SK-N-SH treated with all-trans-retinoic acid at 6 μM for 48 hours (cell line): ENCODE measurements around the gene CBX5.
"Not testable (repeated sequence)": the region's sequence is repeated elsewhere in the genome, so short reads cannot be mapped to it uniquely, and the experiment has no call there.

ENCODE experiments used
- ATAC-seq: fragments of 200-7000 bp; cut with Tn5 transposase; 3 replicates; pipeline ENCODE4 v1.9.1; 2020; ENCODE audit warnings: mild to moderate bottlenecking, moderate library complexity
- CREB5 ChIP-seq: fragments of 250-450 bp; sonication (Bioruptor Pico); IDR thresholded peaks from 2 replicates; pipeline ENCODE4 v1.5.1; 2020; ENCODE audit warnings: low read depth, mild to moderate bottlenecking, moderate library complexity
- CSDC2 ChIP-seq: fragments of 250-450 bp; sonication (Bioruptor Pico); IDR thresholded peaks from 2 replicates; pipeline ENCODE4 v1.5.0; 2020; ENCODE audit warnings: mild to moderate bottlenecking, moderate library complexity
- CSRNP3 ChIP-seq: fragments of 250-450 bp; sonication (Bioruptor Pico); IDR thresholded peaks from 2 replicates; pipeline ENCODE4 v1.5.1; 2021; ENCODE audit warnings: mild to moderate bottlenecking, moderate library complexity
- ESRRG ChIP-seq: fragments of 250-450 bp; sonication (Bioruptor Pico); IDR thresholded peaks from 2 replicates; pipeline ENCODE4 v1.6.1; 2021; ENCODE audit warnings: mild to moderate bottlenecking
- GLIS3 ChIP-seq: fragments of 250-450 bp; sonication (Bioruptor Pico); IDR thresholded peaks from 2 replicates; pipeline ENCODE4 v1.5.0; 2020; ENCODE audit warnings: mild to moderate bottlenecking, moderate library complexity
- PATZ1 ChIP-seq: fragments of 250-450 bp; sonication (Bioruptor Pico); IDR thresholded peaks from 2 replicates; pipeline ENCODE4 v1.8.0; 2020; ENCODE audit warnings: mild to moderate bottlenecking, moderate library complexity, borderline replicate concordance
- TOX ChIP-seq: fragments of 250-450 bp; sonication (Bioruptor Pico); IDR thresholded peaks from 2 replicates; pipeline ENCODE4 v1.8.0; 2021; ENCODE audit warnings: mild to moderate bottlenecking, moderate library complexity, borderline replicate concordance
- TSHZ2 ChIP-seq: fragments of 250-450 bp; sonication (Bioruptor Pico); IDR thresholded peaks from 2 replicates; pipeline ENCODE4 v1.5.0; 2020; ENCODE audit warnings: mild to moderate bottlenecking, moderate library complexity
- ZFP3 ChIP-seq: fragments of 250-450 bp; sonication (Bioruptor Pico); IDR thresholded peaks from 2 replicates; pipeline ENCODE4 v1.5.0; 2020; ENCODE audit warnings: mild to moderate bottlenecking, moderate library complexity
- ZFP30 ChIP-seq: fragments of 450-650 bp; formaldehyde crosslinking; IDR thresholded peaks from 2 replicates; pipeline ENCODE4 v1.5.0; 2022; ENCODE audit warnings: mild to moderate bottlenecking, moderate library complexity

The CBX5 gene

GRCh38 chr12:54284070-54284780 lies 4.3 kb upstream of the CBX5 start:
- TF ChIP-seq CSRNP3 (CRISPR knock-in tag) = peak; percentile 47; the same call in 1 of the 2 replicates
- ATAC-seq = not testable (repeated sequence)

GRCh38 chr12:54282949-54283593 lies 3.1 kb upstream of the CBX5 start:
- TF ChIP-seq ESRRG (CRISPR knock-in tag) = peak; percentile 13; the same call in 1 of the 2 replicates
- no peak for TF ChIP-seq ZFP30 (CRISPR knock-in tag)
- ATAC-seq = no peak

- 0 out of 2 replicates have a peak, but pooled peaks have one; percentile 13 for TF ChIP-seq PATZ1 (CRISPR knock-in tag)
- ATAC-seq = not testable (repeated sequence)
These were observed 1.8 kb upstream of the CBX5 start for GRCh38 chr12:54281694-54282093.

- not testable (repeated sequence) for ATAC-seq
These were observed 1.3 kb upstream of the CBX5 start for GRCh38 chr12:54281261-54281638.

- peak; percentile 86 for ATAC-seq
- TF ChIP-seq TSHZ2 (CRISPR knock-in tag) = 0 out of 2 replicates have a peak, but pooled peaks have one; percentile 33
- peak; percentile 10; the same call in 1 of the 2 replicates for TF ChIP-seq CREB5 (CRISPR knock-in tag)
- no peak for TF ChIP-seq ZFP3 (CRISPR knock-in tag)
These were observed 742 bp upstream of the CBX5 start, which contains the start of gene HNRNPA1 for GRCh38 chr12:54280468-54281260. TSS of gene HNRNPA1 (plus strand) at chr12:54280726. CDS start at chr12:54280808, 82 bp downstream.

GRCh38 chr12:54279227-54279631 lies 693 bp downstream of the CBX5 start:
- ATAC-seq = no peak

More at GRCh38 chr12:54279227-54279631, 693 bp downstream of the CBX5 start:
- TF ChIP-seq TOX (CRISPR knock-in tag) = no peak
- no peak for TF ChIP-seq CSDC2
- TF ChIP-seq ESRRG (CRISPR knock-in tag) = 0 out of 2 replicates have a peak, but pooled peaks have one; percentile 30
- no peak for TF ChIP-seq TSHZ2 (CRISPR knock-in tag)
- TF ChIP-seq GLIS3 (CRISPR knock-in tag) = peak; percentile 86
